ENCODE measurements around the gene USH2A. TPM values are rescaled to one million over a fixed set of nuclear protein-coding genes. Genes with fewer than 3 reads are reported as not detected.

USH2A gene
- polyA plus RNA-seq, 3 donors, result not detected

DNA sequence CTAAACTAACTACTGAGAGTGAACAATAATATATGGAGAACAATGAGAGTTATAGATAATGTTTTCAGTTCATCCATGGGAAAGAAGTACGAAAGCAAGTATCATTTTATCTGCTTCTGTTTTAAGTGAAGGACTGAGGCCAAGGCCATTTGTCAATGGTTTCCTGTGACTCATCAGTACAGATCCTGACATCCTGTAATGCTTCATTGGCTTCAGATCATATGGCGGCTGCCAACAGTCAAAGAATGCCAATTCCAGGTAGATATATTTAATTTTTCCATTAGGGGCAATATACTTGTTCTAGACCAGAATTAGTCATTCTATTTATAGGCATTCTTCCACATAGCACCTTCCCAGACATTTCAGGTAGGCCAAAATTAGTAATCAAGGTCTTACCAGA is 97.3 kb downstream of the USH2A start:
- WGBS (ENCODE audit: insufficient coverage), result 100% methylated on average over 1 of the region's 2 CpGs
- no peaks in the 10 kb centered on the region for H3K79me2 ChIP-seq (ENCODE audit: insufficient read depth, low read length)

DNA sequence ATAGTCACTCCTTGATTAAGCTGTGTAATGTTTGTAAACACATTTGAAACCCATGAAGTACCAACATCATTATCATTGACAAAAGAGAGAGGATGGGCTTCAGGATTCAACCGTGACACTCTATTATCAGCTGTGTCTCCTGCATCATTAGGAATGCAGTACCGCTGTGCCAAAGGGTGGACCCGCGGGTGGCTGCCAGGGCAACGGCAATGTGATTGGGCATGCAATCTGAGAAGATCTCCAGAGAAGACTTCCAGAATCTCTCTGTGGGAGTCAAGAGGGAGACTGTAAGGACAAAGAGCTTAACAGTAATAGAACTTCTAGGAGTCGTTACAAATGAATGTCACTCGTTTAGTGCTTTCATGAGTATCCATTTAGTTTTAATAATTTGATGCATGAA is 97.9 kb downstream of the USH2A start:
- Histone ChIP-seq H2AFZ (ENCODE audit: insufficient read depth, low read depth, low read length, poor library complexity, severe bottlenecking) (no peak overlapping the region), H3K4me1 (ENCODE audit: control insufficient read depth in 1 of 2, insufficient read depth in 2 of 2, low read length in 2 of 2) (no peaks in the 10 kb centered on the region), H3K27me3 (ENCODE audit: control insufficient read depth in 2 of 2, insufficient read depth in 2 of 2, low read length in 2 of 2) (no peaks in the 10 kb centered on the region), H3K9ac (ENCODE audit: insufficient read depth, low read length, poor library complexity, severe bottlenecking) (no peak overlapping the region), H3K9me3 (replicated peaks in 1 of 2; ENCODE audit: control insufficient read depth in 1 of 2, insufficient read depth in 1 of 2, low read length in 2 of 2) (no peaks in the 10 kb centered on the region), H3K4me3 (replicated peaks in 1 of 3; ENCODE audit: low read depth in 2 of 3, low read length in 3 of 3) (no peak overlapping the region), H3K27ac (ENCODE audit: low read depth in 1 of 2, low read length in 2 of 2) (no peak overlapping the region), H3K79me2 (ENCODE audit: insufficient read depth, low read length) (no peaks in the 10 kb centered on the region), H4K20me1 (ENCODE audit: insufficient read depth, low read length) (no peaks in the 10 kb centered on the region), H3K36me3 (replicated peaks in 1 of 2; ENCODE audit: control insufficient read depth in 1 of 2, insufficient read depth in 2 of 2, low read length in 2 of 2) (no peaks in the 10 kb centered on the region), H3K4me2 (replicated peaks; ENCODE audit: extremely low read depth, low read length, poor library complexity, severe bottlenecking) (no peak overlapping the region)
- no peaks in the 10 kb centered on the region for H3K4me1 Mint-ChIP-seq
- peaks cover 0 to 3% (median 0%) of the 10 kb centered on the region in 7 donors for H3K9me3 Mint-ChIP-seq
- H3K27ac Mint-ChIP-seq, result no peak overlapping the region
- intact Hi-C loops (cut with micrococcal nuclease), result no loop called here
- H3K36me3 Mint-ChIP-seq, result no peaks in the 10 kb centered on the region
- H3K27me3 Mint-ChIP-seq (ENCODE audit: low read depth in 3 of 3), result peaks cover 0 to 2% (median 2%) of the 10 kb centered on the region in 3 donors
- WGBS (ENCODE audit: insufficient coverage), result 88% methylated on average over 4 of the region's 7 CpGs
- H3K4me3 Mint-ChIP-seq, result no peak overlapping the region
- no peak for DNase-seq
- TF ChIP-seq, protein P1, sequence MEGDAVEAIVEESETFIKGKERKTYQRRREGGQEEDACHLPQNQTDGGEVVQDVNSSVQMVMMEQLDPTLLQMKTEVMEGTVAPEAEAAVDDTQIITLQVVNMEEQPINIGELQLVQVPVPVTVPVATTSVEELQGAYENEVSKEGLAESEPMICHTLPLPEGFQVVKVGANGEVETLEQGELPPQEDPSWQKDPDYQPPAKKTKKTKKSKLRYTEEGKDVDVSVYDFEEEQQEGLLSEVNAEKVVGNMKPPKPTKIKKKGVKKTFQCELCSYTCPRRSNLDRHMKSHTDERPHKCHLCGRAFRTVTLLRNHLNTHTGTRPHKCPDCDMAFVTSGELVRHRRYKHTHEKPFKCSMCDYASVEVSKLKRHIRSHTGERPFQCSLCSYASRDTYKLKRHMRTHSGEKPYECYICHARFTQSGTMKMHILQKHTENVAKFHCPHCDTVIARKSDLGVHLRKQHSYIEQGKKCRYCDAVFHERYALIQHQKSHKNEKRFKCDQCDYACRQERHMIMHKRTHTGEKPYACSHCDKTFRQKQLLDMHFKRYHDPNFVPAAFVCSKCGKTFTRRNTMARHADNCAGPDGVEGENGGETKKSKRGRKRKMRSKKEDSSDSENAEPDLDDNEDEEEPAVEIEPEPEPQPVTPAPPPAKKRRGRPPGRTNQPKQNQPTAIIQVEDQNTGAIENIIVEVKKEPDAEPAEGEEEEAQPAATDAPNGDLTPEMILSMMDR (IDR thresholded peaks at IDR 0.05), result no peak

More for the DNA sequence above, 97.3 kb downstream of the USH2A start:
- H3K27ac Mint-ChIP-seq, result no peak overlapping the region
- TF ChIP-seq, protein P1 (IDR thresholded peaks at IDR 0.05), result no peak
- Histone ChIP-seq H3K9me3 (replicated peaks in 1 of 2; ENCODE audit: control insufficient read depth in 1 of 2, insufficient read depth in 1 of 2, low read length in 2 of 2) (no peaks in the 10 kb centered on the region), H3K4me1 (ENCODE audit: control insufficient read depth in 1 of 2, insufficient read depth in 2 of 2, low read length in 2 of 2) (no peaks in the 10 kb centered on the region), H3K9ac (ENCODE audit: insufficient read depth, low read length, poor library complexity, severe bottlenecking) (no peak overlapping the region), H3K27ac (ENCODE audit: low read depth in 1 of 2, low read length in 2 of 2) (no peak overlapping the region), H3K4me2 (replicated peaks; ENCODE audit: extremely low read depth, low read length, poor library complexity, severe bottlenecking) (no peak overlapping the region), H2AFZ (ENCODE audit: insufficient read depth, low read depth, low read length, poor library complexity, severe bottlenecking) (no peak overlapping the region), H3K4me3 (replicated peaks in 1 of 3; ENCODE audit: low read depth in 2 of 3, low read length in 3 of 3) (no peak overlapping the region), H4K20me1 (ENCODE audit: insufficient read depth, low read length) (no peaks in the 10 kb centered on the region), H3K27me3 (ENCODE audit: control insufficient read depth in 2 of 2, insufficient read depth in 2 of 2, low read length in 2 of 2) (no peaks in the 10 kb centered on the region), H3K36me3 (replicated peaks in 1 of 2; ENCODE audit: control insufficient read depth in 1 of 2, insufficient read depth in 2 of 2, low read length in 2 of 2) (no peaks in the 10 kb centered on the region)
- intact Hi-C loops (cut with micrococcal nuclease), result no loop called here
- peaks cover 0 to 2% (median 2%) of the 10 kb centered on the region in 3 donors for H3K27me3 Mint-ChIP-seq (ENCODE audit: low read depth in 3 of 3)
- DNase-seq, result no peak
- H3K36me3 Mint-ChIP-seq, result no peaks in the 10 kb centered on the region
- peaks cover 0 to 3% (median 2%) of the 10 kb centered on the region in 7 donors for H3K9me3 Mint-ChIP-seq
- H3K4me3 Mint-ChIP-seq, result no peak overlapping the region
- no peaks in the 10 kb centered on the region for H3K4me1 Mint-ChIP-seq
